Activated naive CD8-positive, alpha-beta T cell (primary cell): ENCODE data around the gene HSP90AB1.

Source experiments
- H3K27ac Mint-ChIP-seq: one replicate; pipeline ENCODE4 v1.8.0; 2021; ENCODE audit warnings: mixed read lengths
- H3K27me3 Mint-ChIP-seq: one replicate; pipeline ENCODE4 v1.8.0; 2021; ENCODE audit warnings: mixed read lengths
- H3K36me3 Mint-ChIP-seq: one replicate; pipeline ENCODE4 v1.8.0; 2021; ENCODE audit warnings: mixed read lengths
- H3K4me1 Mint-ChIP-seq: one replicate; pipeline ENCODE4 v1.8.0; 2021; ENCODE audit warnings: low read depth, mixed read lengths
- H3K4me3 Mint-ChIP-seq: one replicate; pipeline ENCODE4 v1.8.0; 2021; ENCODE audit warnings: mild to moderate bottlenecking, mixed read lengths
- H3K9me3 Mint-ChIP-seq: one replicate; pipeline ENCODE4 v1.8.0; 2021; ENCODE audit warnings: low read depth, mixed read lengths

HSP90AB1 gene

GRCh38 chr6:44246663-44247337, at the start of gene HSP90AB1:
Gene HSP90AB1, plus strand, starts transcription at chr6:44247101. Its CDS starts 1,529 bp downstream, at chr6:44248630.
- peak within 1 kb of the TSS; percentile 100 for H3K27ac Mint-ChIP-seq
- peaks cover 49% of the 10 kb centered on the region for H3K4me1 Mint-ChIP-seq
- no peaks in the 10 kb centered on the region for H3K9me3 Mint-ChIP-seq
- no peaks in the 10 kb centered on the region for H3K27me3 Mint-ChIP-seq
- H3K36me3 Mint-ChIP-seq: peaks cover 41% of the 10 kb centered on the region
- peak within 1 kb of the TSS; percentile 98 for H3K4me3 Mint-ChIP-seq

GRCh38 chr6:44198684-44199083, 48.2 kb upstream of the HSP90AB1 start:
- no peak overlapping the region for H3K27ac Mint-ChIP-seq
- H3K4me1 Mint-ChIP-seq: no peaks in the 10 kb centered on the region
- H3K36me3 Mint-ChIP-seq: no peaks in the 10 kb centered on the region
- peaks cover 1% of the 10 kb centered on the region for H3K27me3 Mint-ChIP-seq
- no peaks in the 10 kb centered on the region for H3K9me3 Mint-ChIP-seq
- H3K4me3 Mint-ChIP-seq: no peak overlapping the region

DNA sequence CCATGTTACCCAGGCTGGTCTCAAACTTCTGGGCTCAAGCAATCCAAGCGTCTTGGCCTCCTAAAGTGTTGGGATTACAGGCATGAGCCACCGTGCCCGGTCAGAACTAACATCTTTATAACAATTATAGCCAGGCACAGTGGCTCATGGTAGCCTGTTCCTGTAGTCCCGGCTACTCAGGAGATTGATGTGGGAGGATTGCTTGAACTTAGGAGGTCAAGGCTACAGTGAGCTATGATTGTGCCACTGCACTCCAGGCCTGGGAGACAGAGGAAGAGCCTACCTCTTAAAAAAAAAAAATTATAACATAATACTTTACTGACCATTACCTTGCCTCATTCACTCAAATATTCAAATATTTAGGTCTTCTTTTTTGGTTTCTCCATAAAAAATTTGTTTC, 47.0 kb upstream of the HSP90AB1 start:
- peaks cover 1% of the 10 kb centered on the region for H3K27me3 Mint-ChIP-seq
- no peaks in the 10 kb centered on the region for H3K9me3 Mint-ChIP-seq
- H3K4me3 Mint-ChIP-seq: no peak overlapping the region
- H3K36me3 Mint-ChIP-seq: no peaks in the 10 kb centered on the region
- no peak overlapping the region for H3K27ac Mint-ChIP-seq
- H3K4me1 Mint-ChIP-seq: no peaks in the 10 kb centered on the region

DNA sequence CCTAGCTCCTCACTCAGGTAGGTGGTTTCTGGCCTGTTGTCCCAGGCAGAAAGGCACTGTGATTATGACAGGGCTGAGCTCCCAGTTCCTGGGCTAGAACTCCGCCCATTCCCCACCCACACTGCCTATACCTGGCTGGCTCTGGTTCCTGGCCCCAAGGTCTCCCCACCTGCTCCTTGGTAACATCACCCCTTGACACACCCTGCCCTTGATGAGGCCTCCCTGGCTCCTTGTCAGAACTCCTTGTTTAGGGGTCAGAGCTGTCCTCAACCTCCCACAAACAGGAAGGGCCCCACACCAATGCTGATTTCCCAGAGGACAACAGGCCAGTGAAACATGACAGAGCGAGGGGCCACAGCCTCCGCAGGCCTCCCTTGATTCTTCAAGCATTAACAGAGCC, 45.7 kb upstream of the HSP90AB1 start:
- no peak overlapping the region for H3K4me3 Mint-ChIP-seq
- H3K9me3 Mint-ChIP-seq: no peaks in the 10 kb centered on the region
- no peak overlapping the region for H3K27ac Mint-ChIP-seq
- H3K4me1 Mint-ChIP-seq: no peaks in the 10 kb centered on the region
- peaks cover 1% of the 10 kb centered on the region for H3K27me3 Mint-ChIP-seq
- H3K36me3 Mint-ChIP-seq: no peaks in the 10 kb centered on the region

GRCh38 chr6:44201638-44202303, 45.1 kb upstream of the HSP90AB1 start:
- Mint-ChIP-seq H3K4me1 (no peaks in the 10 kb centered on the region), H3K27ac (no peak overlapping the region), H3K27me3 (peaks cover 1% of the 10 kb centered on the region), H3K4me3 (no peak overlapping the region), H3K9me3 (no peaks in the 10 kb centered on the region), H3K36me3 (no peaks in the 10 kb centered on the region)

- Mint-ChIP-seq H3K9me3 (no peaks in the 10 kb centered on the region), H3K4me3 (no peak overlapping the region), H3K4me1 (no peaks in the 10 kb centered on the region), H3K27me3 (peaks cover 1% of the 10 kb centered on the region), H3K27ac (no peak overlapping the region), H3K36me3 (no peaks in the 10 kb centered on the region)
These were observed 44.4 kb upstream of the HSP90AB1 start for GRCh38 chr6:44202332-44202971.

DNA sequence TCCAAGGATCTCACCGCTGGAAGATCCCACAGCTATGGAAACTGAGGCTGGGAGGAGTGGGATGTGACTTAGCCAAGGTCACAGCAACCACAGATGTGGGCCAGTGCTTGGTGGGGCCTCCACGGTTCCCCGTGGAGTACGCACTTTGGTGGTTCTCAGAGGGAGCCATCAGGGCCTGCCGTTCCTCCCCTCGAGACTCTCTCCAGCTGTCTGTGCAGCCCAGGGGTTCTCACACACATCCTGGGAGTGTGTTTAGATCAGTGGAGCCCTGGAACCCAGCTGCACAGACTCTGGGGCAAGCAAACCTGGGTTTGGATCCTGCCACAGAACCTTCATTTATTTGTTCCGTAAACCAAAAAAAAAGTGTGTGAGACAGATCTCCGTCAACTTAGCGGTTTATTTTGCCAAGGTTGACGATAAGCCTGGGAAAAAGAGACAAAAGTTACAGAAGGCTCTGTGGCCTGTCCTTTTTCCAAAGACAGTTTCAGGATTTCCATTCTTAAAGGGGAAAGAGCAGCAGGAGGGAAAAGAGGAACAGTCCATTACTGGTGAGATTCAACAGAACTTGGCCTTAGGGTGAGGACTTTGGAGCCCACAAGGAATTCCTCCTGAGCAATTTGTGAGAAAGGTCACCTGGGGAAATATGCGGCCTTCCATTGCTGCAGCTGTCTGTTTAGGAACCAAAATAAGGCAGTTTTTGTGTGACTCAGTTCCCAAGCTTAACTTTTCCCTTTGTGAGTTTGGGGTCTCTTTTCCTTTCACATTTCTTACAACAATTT, 43.7 kb upstream of the HSP90AB1 start:
- no peaks in the 10 kb centered on the region for H3K4me1 Mint-ChIP-seq
- no peaks in the 10 kb centered on the region for H3K36me3 Mint-ChIP-seq
- H3K27me3 Mint-ChIP-seq: peaks cover 1% of the 10 kb centered on the region
- H3K9me3 Mint-ChIP-seq: no peaks in the 10 kb centered on the region
- no peak overlapping the region for H3K27ac Mint-ChIP-seq
- no peak overlapping the region for H3K4me3 Mint-ChIP-seq

DNA sequence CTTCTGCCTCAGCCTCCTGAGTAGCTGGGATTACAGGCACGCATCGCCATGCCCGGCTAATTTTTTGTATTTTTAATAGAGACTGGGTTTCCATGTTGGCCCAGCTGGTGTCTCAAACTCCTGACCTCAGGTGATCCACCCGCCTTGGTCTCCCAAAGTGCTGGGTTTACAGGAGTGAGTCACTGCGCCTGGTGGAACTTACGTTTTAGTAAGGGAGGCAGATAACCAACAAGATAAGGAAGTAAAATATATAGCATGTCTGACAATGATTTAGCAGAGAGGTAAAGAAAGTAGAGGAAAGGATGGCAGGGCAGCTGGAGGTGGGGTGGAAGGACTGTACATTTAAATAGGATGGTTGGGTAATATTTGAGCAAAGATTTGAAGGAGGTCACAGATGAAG, 42.9 kb upstream of the HSP90AB1 start:
- no peaks in the 10 kb centered on the region for H3K36me3 Mint-ChIP-seq
- H3K27ac Mint-ChIP-seq: no peak overlapping the region
- no peaks in the 10 kb centered on the region for H3K4me1 Mint-ChIP-seq
- H3K9me3 Mint-ChIP-seq: no peaks in the 10 kb centered on the region
- no peak overlapping the region for H3K4me3 Mint-ChIP-seq
- H3K27me3 Mint-ChIP-seq: peaks cover 4% of the 10 kb centered on the region

DNA sequence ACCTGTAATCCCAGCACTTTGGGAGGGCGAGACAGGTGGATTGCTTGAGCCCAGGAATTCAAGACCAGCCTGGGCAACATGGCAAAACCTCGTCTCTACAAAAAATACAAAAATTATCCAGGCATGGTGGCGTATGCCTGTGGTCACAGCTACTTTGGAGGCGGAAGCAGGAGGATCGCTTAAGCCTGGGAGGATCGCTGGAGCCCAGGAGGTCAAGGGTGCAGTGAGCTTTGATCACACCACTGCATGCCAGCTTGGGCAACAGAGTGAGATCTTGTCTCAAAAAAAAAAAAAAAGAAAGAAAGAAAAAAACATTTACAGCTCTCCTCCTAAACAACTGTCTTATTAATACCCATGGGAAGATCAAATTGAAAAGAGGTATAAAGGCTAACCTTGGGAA, 38.9 kb upstream of the HSP90AB1 start:
- H3K9me3 Mint-ChIP-seq: no peaks in the 10 kb centered on the region
- peaks cover 3% of the 10 kb centered on the region for H3K27me3 Mint-ChIP-seq
- no peak overlapping the region for H3K4me3 Mint-ChIP-seq
- no peak overlapping the region for H3K27ac Mint-ChIP-seq
- H3K4me1 Mint-ChIP-seq: no peaks in the 10 kb centered on the region
- H3K36me3 Mint-ChIP-seq: no peaks in the 10 kb centered on the region

DNA sequence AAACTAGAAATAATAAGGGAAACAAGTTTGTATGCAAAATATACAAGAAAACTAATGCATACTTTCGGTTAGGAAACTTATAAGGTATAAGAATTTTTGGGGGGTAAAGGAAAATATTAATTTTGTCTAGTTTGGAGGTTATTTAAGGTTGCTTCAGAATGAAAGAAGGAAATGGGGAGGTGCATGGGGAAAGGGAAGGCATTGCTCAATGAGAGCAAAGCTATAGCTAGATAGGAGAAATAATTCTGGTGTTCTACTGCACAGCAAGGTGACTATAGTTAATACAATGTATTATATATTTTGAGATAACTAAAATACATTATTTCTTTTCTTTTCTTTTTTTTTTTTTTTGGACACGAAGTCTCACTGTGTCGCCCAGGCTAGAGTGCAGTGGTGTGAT, 35.6 kb upstream of the HSP90AB1 start:
- Mint-ChIP-seq H3K9me3 (no peaks in the 10 kb centered on the region), H3K4me3 (no peak overlapping the region), H3K36me3 (no peaks in the 10 kb centered on the region), H3K27ac (no peak overlapping the region), H3K4me1 (no peaks in the 10 kb centered on the region), H3K27me3 (peaks cover 3% of the 10 kb centered on the region)

DNA sequence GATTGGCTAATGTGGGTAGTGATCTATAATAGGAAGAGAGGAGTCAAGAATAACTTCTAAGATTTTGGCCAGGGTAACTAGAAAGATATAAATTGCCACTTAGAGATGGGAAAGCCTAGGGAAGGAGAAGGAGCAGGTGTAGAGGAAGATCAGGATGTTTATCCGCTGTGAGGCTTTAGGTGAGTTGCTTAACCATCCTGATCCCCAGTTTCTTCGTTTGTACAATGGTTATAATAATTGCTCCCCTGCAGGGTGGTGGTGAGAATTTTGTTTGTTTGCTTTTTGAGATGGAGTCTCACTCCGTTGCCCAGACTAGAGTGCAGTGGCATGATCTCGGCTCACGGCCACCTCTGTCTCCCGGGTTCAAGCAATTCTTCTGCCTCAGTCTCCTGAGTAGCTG, 32.6 kb upstream of the HSP90AB1 start:
- Mint-ChIP-seq H3K36me3 (no peaks in the 10 kb centered on the region), H3K9me3 (no peaks in the 10 kb centered on the region), H3K27me3 (peaks cover 2% of the 10 kb centered on the region), H3K27ac (no peak overlapping the region), H3K4me1 (peaks cover 9% of the 10 kb centered on the region), H3K4me3 (no peak overlapping the region)

GRCh38 chr6:44216677-44217331, 30.1 kb upstream of the HSP90AB1 start, which contains the start of gene MYMX:
Gene MYMX, plus strand, starts transcription at chr6:44216926. Its CDS starts 546 bp downstream, at chr6:44217472.
- Mint-ChIP-seq H3K36me3 (no peaks in the 10 kb centered on the region), H3K9me3 (no peaks in the 10 kb centered on the region), H3K27me3 (peaks cover 2% of the 10 kb centered on the region), H3K4me3 (no peak within 1 kb of the TSS), H3K4me1 (peaks cover 17% of the 10 kb centered on the region), H3K27ac (no peak within 1 kb of the TSS)

GRCh38 chr6:44217332-44218143, 29.4 kb upstream of the HSP90AB1 start:
- Mint-ChIP-seq H3K4me3 (no peak overlapping the region), H3K36me3 (no peaks in the 10 kb centered on the region), H3K27me3 (peaks cover 2% of the 10 kb centered on the region), H3K4me1 (peaks cover 18% of the 10 kb centered on the region), H3K27ac (no peak overlapping the region), H3K9me3 (no peaks in the 10 kb centered on the region)
